AG09309 (cell line): ENCODE data around the gene CAV3.
A peak's percentile ranks its signal among the peaks of the same experiment; 100 is the strongest.
"Not testable (repeated sequence)": the region's sequence is repeated elsewhere in the genome, so short reads cannot be mapped to it uniquely, and the experiment has no call there.

Experiments
- DNase-seq: peaks from one replicate; pipeline ENCODE4 v3.0.0-alpha.2; 2010; ENCODE audit warnings: low read depth
- H3K4me3 ChIP-seq: 2 replicates; pipeline ENCODE4 v1.5.1; 2011; ENCODE audit warnings: mild to moderate bottlenecking, low read depth, low read length, moderate library complexity; ENCODE audit not compliant: control insufficient read depth
- CTCF ChIP-seq: IDR thresholded peaks from 2 replicates; pipeline ENCODE4 v1.5.1; 2011; ENCODE audit warnings: mild to moderate bottlenecking, low read depth, low read length, inconsistent platforms; ENCODE audit not compliant: insufficient read depth, control insufficient read depth; ENCODE audit errors: missing control alignments

The CAV3 gene

GRCh38 chr3:8733332-8734094 is at the start of gene CAV3:
Gene CAV3, plus strand, starts transcription at chr3:8733802. Its CDS starts 75 bp downstream, at chr3:8733877.
- no peak for DNase-seq
- H3K4me3 ChIP-seq: no peak within 1 kb of the TSS
- TF ChIP-seq CTCF: no peak

- not testable (repeated sequence) for DNase-seq
Observed at GRCh38 chr3:8684992-8685391, 48.6 kb upstream of the CAV3 start.

GRCh38 chr3:8691295-8691694 is 42.3 kb upstream of the CAV3 start:
- DNase-seq, H3K4me3 ChIP-seq: not testable (repeated sequence)

More at GRCh38 chr3:8684992-8685391, 48.6 kb upstream of the CAV3 start:
- not testable (repeated sequence) for H3K4me3 ChIP-seq

- no peak for DNase-seq
- H3K4me3 ChIP-seq: no peak overlapping the region
- TF ChIP-seq CTCF: peak; percentile 16
Observed at GRCh38 chr3:8702560-8702959, 31.0 kb upstream of the CAV3 start.

GRCh38 chr3:8705575-8705974 is 28.0 kb upstream of the CAV3 start:
- H3K4me3 ChIP-seq: no peak overlapping the region
- DNase-seq: no peak
- no peak for TF ChIP-seq CTCF

GRCh38 chr3:8709287-8709686 is 24.3 kb upstream of the CAV3 start:
- no peak for TF ChIP-seq CTCF
- no peak for DNase-seq

GRCh38 chr3:8709801-8710507 is 23.6 kb upstream of the CAV3 start:
- no peak for TF ChIP-seq CTCF
- no peak for DNase-seq
- H3K4me3 ChIP-seq: no peak overlapping the region

More at GRCh38 chr3:8709287-8709686, 24.3 kb upstream of the CAV3 start:
- H3K4me3 ChIP-seq: no peak overlapping the region
